ENCODE data around the gene SYNE1.

SYNE1 gene

GRCh38 chr6:152094276-152094675 lies 542.9 kb downstream of the SYNE1 start:
- no peaks in the 10 kb centered on the region for H3K36me3 ChIP-seq (ENCODE audit: control insufficient read depth, insufficient read depth, low read length)
- H3K9ac ChIP-seq (ENCODE audit: low read depth, low read length) = no peak overlapping the region
- no peaks in the 10 kb centered on the region for H3K4me1 ChIP-seq (ENCODE audit: control insufficient read depth, insufficient read depth, low read length)
- H3K27me3 ChIP-seq (ENCODE audit: control insufficient read depth, insufficient read depth, low read length) = no peaks in the 10 kb centered on the region
- H3K9me3 ChIP-seq (ENCODE audit: control insufficient read depth, insufficient read depth, low read length) = no peaks in the 10 kb centered on the region
- H3K27ac ChIP-seq (ENCODE audit: low read depth, low read length) = no peak overlapping the region
- no peak overlapping the region for H3K4me3 ChIP-seq (ENCODE audit: low read depth, low read length)

DNA sequence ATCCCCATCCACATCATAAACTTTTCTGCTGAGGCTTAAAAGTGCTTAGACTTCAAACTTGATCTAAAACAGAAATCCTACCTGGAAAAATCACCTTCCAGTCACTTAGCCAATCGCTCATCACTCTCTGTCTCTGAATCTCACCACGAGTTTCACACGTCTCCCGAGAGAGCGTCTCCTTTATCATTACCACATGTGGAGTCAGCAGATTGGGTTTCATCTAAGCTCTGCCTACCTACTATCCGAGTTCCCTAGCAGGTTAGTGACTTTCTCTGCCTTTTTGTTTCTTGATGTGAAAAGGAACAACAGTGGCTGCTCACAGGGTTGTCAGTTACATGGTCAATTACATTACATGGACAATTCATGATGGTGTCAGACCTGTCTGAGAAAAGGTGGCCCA lies 543.5 kb downstream of the SYNE1 start:
- H3K27ac ChIP-seq (ENCODE audit: low read depth, low read length) = no peak overlapping the region
- H3K27me3 ChIP-seq (ENCODE audit: control insufficient read depth, insufficient read depth, low read length) = no peaks in the 10 kb centered on the region

DNA sequence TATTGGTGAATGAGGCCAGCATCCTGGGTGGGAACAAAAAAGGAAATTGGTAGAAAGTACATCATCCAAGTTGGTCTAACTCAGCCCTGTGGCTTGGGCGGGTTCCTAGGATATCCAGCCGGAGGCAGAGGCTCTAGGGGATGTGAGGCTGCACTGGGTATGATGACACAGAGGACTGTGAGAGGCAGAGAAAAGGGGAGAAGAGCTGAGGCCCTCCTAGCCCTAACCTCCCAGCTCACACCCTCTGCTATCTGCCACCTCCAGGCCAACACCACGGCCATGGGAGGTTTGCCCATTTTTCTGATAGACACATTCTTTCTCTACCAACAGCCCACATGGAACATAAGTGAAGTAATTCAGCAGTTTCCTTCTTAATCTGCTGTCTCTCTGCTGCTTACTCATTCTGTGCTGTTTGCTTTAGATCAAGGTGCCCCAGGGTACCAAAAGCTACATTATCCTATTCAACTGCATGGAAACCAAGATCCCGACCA lies 545.3 kb downstream of the SYNE1 start:
- Histone ChIP-seq H3K27ac (ENCODE audit: low read depth, low read length) (no peak overlapping the region), H3K9ac (ENCODE audit: low read depth, low read length) (no peak overlapping the region), H3K9me3 (ENCODE audit: control insufficient read depth, insufficient read depth, low read length) (no peaks in the 10 kb centered on the region), H3K36me3 (ENCODE audit: control insufficient read depth, insufficient read depth, low read length) (no peaks in the 10 kb centered on the region), H3K27me3 (ENCODE audit: control insufficient read depth, insufficient read depth, low read length) (no peaks in the 10 kb centered on the region), H3K4me1 (ENCODE audit: control insufficient read depth, insufficient read depth, low read length) (no peaks in the 10 kb centered on the region), H3K4me3 (ENCODE audit: low read depth, low read length) (no peak overlapping the region)

More for the DNA sequence above, 543.5 kb downstream of the SYNE1 start:
- Histone ChIP-seq H3K9me3 (ENCODE audit: control insufficient read depth, insufficient read depth, low read length) (no peaks in the 10 kb centered on the region), H3K36me3 (ENCODE audit: control insufficient read depth, insufficient read depth, low read length) (no peaks in the 10 kb centered on the region), H3K4me1 (ENCODE audit: control insufficient read depth, insufficient read depth, low read length) (no peaks in the 10 kb centered on the region), H3K9ac (ENCODE audit: low read depth, low read length) (no peak overlapping the region), H3K4me3 (ENCODE audit: low read depth, low read length) (no peak overlapping the region)

- H3K9me3 ChIP-seq (ENCODE audit: control insufficient read depth, insufficient read depth, low read length) = no peaks in the 10 kb centered on the region
- no peak overlapping the region for H3K4me3 ChIP-seq (ENCODE audit: low read depth, low read length)
- H3K27me3 ChIP-seq (ENCODE audit: control insufficient read depth, insufficient read depth, low read length) = no peaks in the 10 kb centered on the region
- H3K36me3 ChIP-seq (ENCODE audit: control insufficient read depth, insufficient read depth, low read length) = no peaks in the 10 kb centered on the region
- H3K27ac ChIP-seq (ENCODE audit: low read depth, low read length) = no peak overlapping the region
- no peak overlapping the region for H3K9ac ChIP-seq (ENCODE audit: low read depth, low read length)
- no peaks in the 10 kb centered on the region for H3K4me1 ChIP-seq (ENCODE audit: control insufficient read depth, insufficient read depth, low read length)
These were observed 546.0 kb downstream of the SYNE1 start for GRCh38 chr6:152091201-152091600.

GRCh38 chr6:152089992-152090391 lies 547.2 kb downstream of the SYNE1 start:
- H3K4me3 ChIP-seq (ENCODE audit: low read depth, low read length) = no peak overlapping the region
- H3K27me3 ChIP-seq (ENCODE audit: control insufficient read depth, insufficient read depth, low read length) = no peaks in the 10 kb centered on the region
- no peaks in the 10 kb centered on the region for H3K4me1 ChIP-seq (ENCODE audit: control insufficient read depth, insufficient read depth, low read length)
- H3K9me3 ChIP-seq (ENCODE audit: control insufficient read depth, insufficient read depth, low read length) = no peaks in the 10 kb centered on the region
- H3K9ac ChIP-seq (ENCODE audit: low read depth, low read length) = no peak overlapping the region
- H3K36me3 ChIP-seq (ENCODE audit: control insufficient read depth, insufficient read depth, low read length) = no peaks in the 10 kb centered on the region
- no peak overlapping the region for H3K27ac ChIP-seq (ENCODE audit: low read depth, low read length)

GRCh38 chr6:152087701-152088100 lies 549.5 kb downstream of the SYNE1 start:
- no peaks in the 10 kb centered on the region for H3K27me3 ChIP-seq (ENCODE audit: control insufficient read depth, insufficient read depth, low read length)
- no peak overlapping the region for H3K4me3 ChIP-seq (ENCODE audit: low read depth, low read length)
- no peak overlapping the region for H3K27ac ChIP-seq (ENCODE audit: low read depth, low read length)
- H3K4me1 ChIP-seq (ENCODE audit: control insufficient read depth, insufficient read depth, low read length) = no peaks in the 10 kb centered on the region
- H3K36me3 ChIP-seq (ENCODE audit: control insufficient read depth, insufficient read depth, low read length) = no peaks in the 10 kb centered on the region
- H3K9me3 ChIP-seq (ENCODE audit: control insufficient read depth, insufficient read depth, low read length) = no peaks in the 10 kb centered on the region
- H3K9ac ChIP-seq (ENCODE audit: low read depth, low read length) = no peak overlapping the region

DNA sequence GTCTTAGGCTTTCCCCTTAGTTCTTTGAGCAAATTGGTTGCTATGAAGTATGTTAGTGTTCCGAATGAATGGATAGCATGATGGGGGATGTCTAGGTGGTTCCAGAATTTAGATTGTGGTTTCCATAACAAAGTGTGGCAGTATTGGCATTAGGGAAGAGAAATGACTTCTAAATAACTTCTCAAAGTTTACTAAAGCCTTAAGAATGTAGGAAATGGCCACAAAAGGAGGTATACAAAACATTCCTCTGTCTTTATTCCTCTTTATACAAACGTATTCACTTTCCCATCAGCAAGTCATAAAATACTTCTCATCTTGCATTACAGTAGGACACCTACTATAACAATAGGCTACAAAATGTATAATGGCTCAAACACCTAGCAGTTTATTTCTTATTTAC lies 550.1 kb downstream of the SYNE1 start:
- no peaks in the 10 kb centered on the region for H3K27me3 ChIP-seq (ENCODE audit: control insufficient read depth, insufficient read depth, low read length)
- H3K36me3 ChIP-seq (ENCODE audit: control insufficient read depth, insufficient read depth, low read length) = no peaks in the 10 kb centered on the region
- no peaks in the 10 kb centered on the region for H3K4me1 ChIP-seq (ENCODE audit: control insufficient read depth, insufficient read depth, low read length)
- no peak overlapping the region for H3K9ac ChIP-seq (ENCODE audit: low read depth, low read length)
- no peak overlapping the region for H3K27ac ChIP-seq (ENCODE audit: low read depth, low read length)
- H3K4me3 ChIP-seq (ENCODE audit: low read depth, low read length) = no peak overlapping the region
- no peaks in the 10 kb centered on the region for H3K9me3 ChIP-seq (ENCODE audit: control insufficient read depth, insufficient read depth, low read length)

GRCh38 chr6:152086223-152086873 lies 550.8 kb downstream of the SYNE1 start:
- Histone ChIP-seq H3K4me3 (ENCODE audit: low read depth, low read length) (no peak overlapping the region), H3K9ac (ENCODE audit: low read depth, low read length) (no peak overlapping the region), H3K27me3 (ENCODE audit: control insufficient read depth, insufficient read depth, low read length) (no peaks in the 10 kb centered on the region), H3K36me3 (ENCODE audit: control insufficient read depth, insufficient read depth, low read length) (no peaks in the 10 kb centered on the region), H3K4me1 (ENCODE audit: control insufficient read depth, insufficient read depth, low read length) (no peaks in the 10 kb centered on the region), H3K27ac (ENCODE audit: low read depth, low read length) (no peak overlapping the region), H3K9me3 (ENCODE audit: control insufficient read depth, insufficient read depth, low read length) (no peaks in the 10 kb centered on the region)

DNA sequence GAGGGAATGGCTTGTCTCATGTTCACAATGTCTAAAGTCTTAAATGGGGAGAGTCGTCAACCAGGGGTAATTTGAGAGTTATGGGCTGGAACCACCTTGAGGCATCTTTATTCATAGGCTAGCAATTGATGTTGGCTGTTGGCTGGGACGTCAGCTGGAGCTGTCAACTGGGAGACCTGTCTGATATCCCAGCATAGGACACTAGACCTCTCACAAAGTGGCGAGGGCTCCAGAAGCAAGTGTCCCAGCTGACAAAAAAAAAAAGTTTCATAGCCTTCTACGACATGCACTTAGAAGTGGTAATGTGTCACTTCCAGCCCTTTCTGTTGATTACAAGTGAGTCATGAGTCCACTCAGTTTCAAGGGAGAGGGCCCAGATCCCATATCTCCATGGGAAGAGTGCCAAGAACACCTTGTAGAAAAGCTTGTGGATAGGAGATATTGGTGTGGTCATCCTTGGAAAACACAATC lies 551.7 kb downstream of the SYNE1 start:
- no peaks in the 10 kb centered on the region for H3K4me1 ChIP-seq (ENCODE audit: control insufficient read depth, insufficient read depth, low read length)
- no peaks in the 10 kb centered on the region for H3K36me3 ChIP-seq (ENCODE audit: control insufficient read depth, insufficient read depth, low read length)
- no peak overlapping the region for H3K4me3 ChIP-seq (ENCODE audit: low read depth, low read length)
- no peaks in the 10 kb centered on the region for H3K9me3 ChIP-seq (ENCODE audit: control insufficient read depth, insufficient read depth, low read length)
- H3K9ac ChIP-seq (ENCODE audit: low read depth, low read length) = no peak overlapping the region
- H3K27ac ChIP-seq (ENCODE audit: low read depth, low read length) = no peak overlapping the region
- no peaks in the 10 kb centered on the region for H3K27me3 ChIP-seq (ENCODE audit: control insufficient read depth, insufficient read depth, low read length)

DNA sequence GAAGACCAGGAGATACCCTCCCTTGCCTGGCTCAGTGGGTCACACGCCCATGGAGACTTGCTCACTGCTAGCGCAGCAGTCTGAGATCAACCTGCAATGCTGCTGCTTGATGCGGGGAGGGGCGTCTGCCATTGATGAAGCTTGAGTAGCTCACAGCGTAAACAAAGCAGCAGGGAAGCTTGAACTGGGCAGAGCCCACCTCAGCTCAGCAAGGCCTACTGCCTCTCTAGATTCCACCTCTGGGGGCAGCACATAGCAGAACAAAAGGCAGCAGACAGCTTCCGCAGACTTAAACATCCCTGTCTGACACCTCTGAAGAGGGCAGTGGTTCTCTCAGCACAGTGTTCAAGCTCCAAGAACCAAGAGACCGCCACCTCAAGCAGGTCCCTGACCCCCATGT lies 558.4 kb downstream of the SYNE1 start:
- H3K4me1 ChIP-seq (ENCODE audit: control insufficient read depth, insufficient read depth, low read length) = peaks cover 4% of the 10 kb centered on the region; the same call in 1 of the 2 replicates
- peaks cover 25% of the 10 kb centered on the region for H3K9me3 ChIP-seq (ENCODE audit: control insufficient read depth, insufficient read depth, low read length)
- no peaks in the 10 kb centered on the region for H3K27me3 ChIP-seq (ENCODE audit: control insufficient read depth, insufficient read depth, low read length)
- H3K27ac ChIP-seq (ENCODE audit: low read depth, low read length) = no peak overlapping the region
- no peaks in the 10 kb centered on the region for H3K36me3 ChIP-seq (ENCODE audit: control insufficient read depth, insufficient read depth, low read length)
- no peak overlapping the region for H3K9ac ChIP-seq (ENCODE audit: low read depth, low read length)
- H3K4me3 ChIP-seq (ENCODE audit: low read depth, low read length) = no peak overlapping the region

- peaks cover 25% of the 10 kb centered on the region for H3K9me3 ChIP-seq (ENCODE audit: control insufficient read depth, insufficient read depth, low read length)
- no peaks in the 10 kb centered on the region for H3K36me3 ChIP-seq (ENCODE audit: control insufficient read depth, insufficient read depth, low read length)
- H3K27ac ChIP-seq (ENCODE audit: low read depth, low read length) = no peak overlapping the region
- H3K4me3 ChIP-seq (ENCODE audit: low read depth, low read length) = no peak overlapping the region
- no peaks in the 10 kb centered on the region for H3K27me3 ChIP-seq (ENCODE audit: control insufficient read depth, insufficient read depth, low read length)
- H3K4me1 ChIP-seq (ENCODE audit: control insufficient read depth, insufficient read depth, low read length) = peaks cover 4% of the 10 kb centered on the region; the same call in 1 of the 2 replicates
- H3K9ac ChIP-seq (ENCODE audit: low read depth, low read length) = no peak overlapping the region
These were observed 559.2 kb downstream of the SYNE1 start for GRCh38 chr6:152078001-152078400.
